Lower leg skin (tissue), 4 donors: ENCODE results near the gene TACSTD2. TPM values are rescaled to one million over a fixed set of nuclear protein-coding genes. Genes with fewer than 3 reads are reported as not detected.

Experiments used
- DNase-seq, 2 donors: peaks; one replicate each; pipeline ENCODE4 v3.0.0-alpha.2; 2019; ENCODE audit warnings: low spot score in 2 of 2
- H3K4me3 ChIP-seq: fragments of 200-600 bp; sonication (generic); 2 replicates; pipeline ENCODE4 v1.5.1; 2017; ENCODE audit warnings: mild to moderate bottlenecking, low read depth; ENCODE audit not compliant: poor library complexity, severe bottlenecking
- CTCF ChIP-seq, 3 donors: fragments of 450-650 bp; IDR thresholded peaks; one replicate each; pipeline ENCODE4 v1.5.1; 2016; ENCODE audit warnings: antibody characterized with exemption in 3 of 3, mild to moderate bottlenecking in 3 of 3, moderate library complexity in 2 of 3
- POLR2A ChIP-seq, 2 donors: fragments of 450-650 bp; IDR thresholded peaks; one replicate each; pipeline ENCODE4 v1.6.1; 2016 to 2017; ENCODE audit warnings: antibody characterized with exemption in 2 of 2, mild to moderate bottlenecking in 1 of 2, moderate library complexity in 1 of 2
- WGBS, 2 donors: methylation state at CpG; one replicate each; pipeline ENCODE4 v1.1.5; 2018; 5-methylcytosine and 5-hydroxymethylcytosine counted together
- intact Hi-C: fragments of 100-400 bp; cut with DNase I; formaldehyde crosslinking; loops from one replicate; pipeline ENCODE4 v1.15.0; 2023; ENCODE audit warnings: low total_unique reads
- total RNA-seq, 4 donors: library from RNA; depleted of rRNA; stranded (reverse); fragments of >200 nt; gene quantifications; one replicate each; pipeline ENCODE4 v1.1.0, GENCODE V29; 2016

Gene TACSTD2
- total RNA-seq, 4 donors from 2014 or later, result 672 to 1,075 (median 946) TPM

DNA sequence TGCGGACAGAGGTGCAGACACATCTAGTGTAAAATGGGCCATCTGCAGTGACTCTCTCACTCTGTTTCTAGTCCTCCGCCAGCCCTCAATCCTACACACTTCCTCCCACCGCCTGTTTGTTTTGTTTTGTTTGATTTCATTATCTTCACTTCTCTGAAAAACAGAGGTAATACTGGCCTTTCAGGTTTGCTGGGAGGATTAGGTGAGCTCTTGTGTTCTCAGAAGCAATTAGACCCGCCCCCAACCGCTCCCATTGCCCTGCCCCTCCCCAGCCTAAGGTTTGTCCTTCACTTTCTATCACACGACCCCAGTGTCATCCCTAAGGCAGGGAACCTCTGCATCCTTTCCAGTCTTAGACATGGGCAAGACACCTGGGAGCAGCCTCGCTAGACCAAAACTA, 43.2 kb upstream of the TACSTD2 start:
- 50 to 62% methylated on average over 7 of the region's 7 CpGs for WGBS, 2 donors
- DNase-seq, result no peak
- intact Hi-C loops, result no loop called here
- H3K4me3 ChIP-seq, result no peak overlapping the region
- TF ChIP-seq CTCF (IDR thresholded peaks at IDR 0.05), result no peak
- no peak for TF ChIP-seq POLR2A (IDR thresholded peaks at IDR 0.05)

- peak in 1 of 2 donors; percentile 36 for DNase-seq
- intact Hi-C loops, result no loop called here
- H3K4me3 ChIP-seq, result no peak overlapping the region
- TF ChIP-seq POLR2A (IDR thresholded peaks at IDR 0.05), result no peak
- no peak for TF ChIP-seq CTCF (IDR thresholded peaks at IDR 0.05)
- WGBS, 2 donors, result 30 to 39% methylated on average over 5 of the region's 5 CpGs
Measured at GRCh38 chr1:58619286-58620054, 42.4 kb upstream of the TACSTD2 start.

GRCh38 chr1:58618303-58618702, 41.3 kb upstream of the TACSTD2 start:
- peak; percentile 81 to 90 for DNase-seq
- intact Hi-C loops, result no loop called here

GRCh38 chr1:58611861-58612385, 34.9 kb upstream of the TACSTD2 start:
- WGBS, 2 donors, result 76 to 77% methylated on average over 2 of the region's 2 CpGs
- DNase-seq, result no peak
- intact Hi-C loops, result no loop called here
- no peak overlapping the region for H3K4me3 ChIP-seq
- TF ChIP-seq CTCF (IDR thresholded peaks at IDR 0.05) (no peak), POLR2A (IDR thresholded peaks at IDR 0.05) (no peak)

More at GRCh38 chr1:58618303-58618702, 41.3 kb upstream of the TACSTD2 start:
- H3K4me3 ChIP-seq, result no peak overlapping the region
- 18 to 28% methylated on average over 2 of the region's 2 CpGs for WGBS, 2 donors
- no peak for TF ChIP-seq CTCF (IDR thresholded peaks at IDR 0.05)
- no peak for TF ChIP-seq POLR2A (IDR thresholded peaks at IDR 0.05)

GRCh38 chr1:58608945-58609344, 31.9 kb upstream of the TACSTD2 start:
- TF ChIP-seq CTCF (IDR thresholded peaks at IDR 0.05), result no peak
- TF ChIP-seq POLR2A (IDR thresholded peaks at IDR 0.05), result no peak
- H3K4me3 ChIP-seq, result no peak overlapping the region
- WGBS, 2 donors, result 77 to 89% methylated on average over 2 of the region's 2 CpGs
- DNase-seq, result no peak
- intact Hi-C loops, result no loop called here
